ENCODE data around the gene SRRD.

DNA sequence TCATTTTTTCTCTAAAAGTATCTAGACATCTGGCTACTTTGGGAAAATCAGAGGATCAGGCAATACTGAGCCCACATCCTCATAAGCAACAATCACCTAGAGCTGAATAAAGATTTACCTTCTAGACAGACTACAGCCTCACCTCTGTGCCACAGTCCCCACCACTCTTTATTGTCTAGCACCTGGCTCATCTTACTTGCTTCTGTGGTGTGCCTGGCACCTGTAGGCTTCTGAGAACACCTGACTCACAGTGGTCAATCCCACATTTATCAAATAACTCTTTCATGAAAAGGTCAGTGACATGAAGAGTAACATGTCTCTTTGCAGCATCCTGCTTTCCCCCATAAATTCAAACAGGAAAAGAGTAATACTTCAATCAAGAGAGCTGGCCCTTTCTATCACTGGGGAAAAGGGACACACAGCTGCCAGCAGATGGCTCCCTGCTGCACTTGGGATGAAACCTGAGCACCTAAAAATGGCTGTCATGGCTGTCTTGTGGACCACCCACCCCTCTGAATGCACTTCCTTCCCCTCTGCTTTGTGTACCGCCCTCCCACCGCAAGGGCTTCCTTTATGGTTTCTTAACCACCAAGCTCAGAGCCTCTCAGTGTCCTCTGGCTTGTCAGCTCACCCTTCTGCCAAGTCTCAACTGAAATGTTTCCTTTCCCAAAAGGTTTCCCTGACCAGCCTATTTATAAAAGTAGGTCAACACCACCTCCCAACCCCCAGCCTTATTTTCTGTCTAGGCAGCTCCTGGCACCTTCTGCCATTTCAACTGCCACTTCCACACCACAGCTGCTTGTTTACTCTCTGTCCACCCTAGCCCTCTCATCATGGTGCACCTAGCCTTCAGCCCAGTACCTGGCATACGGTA lies 19.2 kb downstream of the SRRD start:
- TF ChIP-seq CTCF (IDR thresholded peaks at IDR 0.05) (peak; percentile 14 to 46 (median 36)), POLR2A (IDR thresholded peaks at IDR 0.05) (no peak)

Measured in Peyer's patch (tissue), 4 donors.